Heart right ventricle (tissue), 16 donors: ENCODE measurements around the gene MYLK4. TPM values are rescaled to one million over a fixed set of nuclear protein-coding genes. Genes with fewer than 3 reads are reported as not detected.

Experiments
- ATAC-seq, 8 donors: fragments of 200-7000 bp; cut with Tn5 transposase; one replicate each; pipeline ENCODE4 v1.9.1; 2020; ENCODE audit warnings: mild to moderate bottlenecking in 8 of 8, moderate library complexity in 8 of 8, moderate number of reproducible peaks in 1 of 8
- DNase-seq, 2 donors: peaks; one replicate each; pipeline ENCODE4 v3.0.0-alpha.2; 2020
- H3K27ac ChIP-seq, 10 donors: fragments of 200-600 bp; sonication (generic) in 2 of 10; one replicate each; pipeline versions ENCODE4 v1.5.0 to v1.8.0; 2020 to 2022; ENCODE audit warnings: mild to moderate bottlenecking in 3 of 10
- H3K27me3 ChIP-seq, 7 donors: fragments of 200-600 bp; one replicate each; pipeline ENCODE4 v1.8.0; 2021 to 2022; ENCODE audit warnings: mild to moderate bottlenecking in 2 of 7
- H3K36me3 ChIP-seq, 9 donors: fragments of 200-600 bp; sonication (generic) in 1 of 9; one replicate each; pipeline versions ENCODE4 v1.5.0 to v1.8.0; 2020 to 2022; ENCODE audit warnings: mild to moderate bottlenecking in 2 of 9
- H3K4me1 ChIP-seq, 9 donors: fragments of 200-600 bp; sonication (generic) in 1 of 9; one replicate each; pipeline versions ENCODE4 v1.5.0 to v1.8.0; 2020 to 2022; ENCODE audit warnings: mild to moderate bottlenecking in 4 of 9
- H3K4me3 ChIP-seq, 10 donors: fragments of 200-600 bp; sonication (generic) in 2 of 10; one replicate each; pipeline versions ENCODE4 v1.5.0 to v1.8.0; 2020 to 2022; ENCODE audit warnings: mild to moderate bottlenecking in 7 of 10, moderate library complexity in 2 of 10
- H3K9me3 ChIP-seq, 11 donors: fragments of 200-600 bp in 10 of 11; sonication (generic) in 2 of 11; one replicate each; pipeline versions ENCODE4 v1.5.0 to v1.8.0; 2013 to 2022; ENCODE audit warnings: mild to moderate bottlenecking in 2 of 11, control low read depth in 1 of 11, moderate library complexity in 1 of 11
- CTCF ChIP-seq, 9 donors: fragments of 200-600 bp; sonication (generic) in 2 of 9; IDR thresholded peaks; one replicate each; pipeline versions ENCODE4 v1.5.0 to v1.8.0; 2021 to 2022; ENCODE audit warnings: antibody characterized with exemption in 9 of 9, mild to moderate bottlenecking in 5 of 9, moderate library complexity in 1 of 9
- WGBS, 2 donors: extraction: QIAGEN DNeasy Blood & Tissue Kit; methylation state at CpG; one replicate each; pipeline ENCODE4 v1.1.7; 2013; ENCODE audit warnings: inconsistent platforms in 1 of 2; 5-methylcytosine and 5-hydroxymethylcytosine counted together
- intact Hi-C, 10 donors: fragments of 100-400 bp; cut with DNase I; formaldehyde crosslinking; loops; one replicate each; pipeline versions ENCODE4 v1.11.1 to v1.14.2; 2022
- polyA plus RNA-seq, 2 donors: library from polyadenylated mRNA; stranded (reverse); fragments of 200-250 nt; gene quantifications; one replicate each; pipeline ENCODE4 v1.2.3, GENCODE V29; 2013
- total RNA-seq, 10 donors: library from RNA; stranded (reverse); fragmentation: NEBNext Ultra II Directional in 3 of 10; extraction: Animal tissue kit (Norgen Biotek cat#: 25700) in 3 of 10; gene quantifications; one replicate each; pipeline versions ENCODE4 v1.2.1 to v1.2.4, GENCODE V29; 2021 to 2023
- donor health status: Arrhythmogenic right ventricular cardiomyopathy.
- donor health status: ischemic (EF 13 %, LVEDD 7.1; RV severe dilation, severe dysfunction).
- donor health status: healthy with polysubstance abuse.
- donor health status: DM: no; HTN: yes; CAD: no.
- donor health status: DM: no; HTN: no; CAD: no.
- donor health status: ischemic (EF 25% LVEDD 6.9; RV normal size, moderate dysfunction).
- donor health status: ischemic (EF 25% LVEDD 5.7; RV mildly dilated, moderate dysfunction).
- donor health status: healthy.
- donor health status: DM: yes; HTN: yes; CAD: no.
- donor health status: Ischemic cardiomyopathy.
- donor health status: ischemic (EF 35%, LVEDD 5.7; RV mildly dilated, moderate dysfunction).
- donor health status: nonischemic (EF 11% LVEDD 7.7; RV severe dilation, severe dysfunction).
- donor health status: DM: yes; HTN: yes; CAD: no.
- donor health status: PGD.
- donor health status: ischemic (EF 29% LVEDD 5.4; RV normal size, mild dysfunction).
- donor health status: nonischemic (EF 23%, LVEDD 6.1; RV moderate dilation, normal function).

MYLK4 gene
- total and polyA plus RNA-seq, 12 donors: 0.13 to 2.5 (median 0.92) TPM

- H3K27ac ChIP-seq: no peak overlapping the region
Measured at GRCh38 chr6:2783188-2783963, 32.7 kb upstream of the MYLK4 start.

GRCh38 chr6:2782825-2783187 lies 32.1 kb upstream of the MYLK4 start:
- ATAC-seq (no peak), DNase-seq (no peak)
- Histone ChIP-seq H3K27me3 (no peaks in the 10 kb centered on the region), H3K27ac (no peak overlapping the region), H3K4me3 (no peak overlapping the region), H3K4me1 (peaks cover 0 to 37% (median 18%) of the 10 kb centered on the region in 9 donors), H3K36me3 (peaks cover 0 to 95% (median 35%) of the 10 kb centered on the region in 9 donors), H3K9me3 (no peaks in the 10 kb centered on the region)
- WGBS, 2 donors: 78 to 85% methylated on average over 10 of the region's 10 CpGs
- intact Hi-C loops: loop anchor here in 3 of 10 donors (10.0 kb wide), 2 partner anchors 132 to 152 kb away; no protein-coding TSS in a partner anchor
- TF ChIP-seq CTCF (IDR thresholded peaks at IDR 0.05): no peak

More at GRCh38 chr6:2783188-2783963, 32.7 kb upstream of the MYLK4 start:
- ATAC-seq (peak in 1 of 8 donors; percentile 27), DNase-seq (no peak)
- Histone ChIP-seq H3K4me3 (no peak overlapping the region), H3K27me3 (no peaks in the 10 kb centered on the region), H3K9me3 (no peaks in the 10 kb centered on the region), H3K4me1 (peaks cover 0 to 34% (median 18%) of the 10 kb centered on the region in 9 donors), H3K36me3 (peaks cover 0 to 99% (median 37%) of the 10 kb centered on the region in 9 donors)
- no peak for TF ChIP-seq CTCF (IDR thresholded peaks at IDR 0.05)
- WGBS, 2 donors: 66 to 69% methylated on average over 18 to 19 of the region's 19 CpGs
- intact Hi-C loops: loop anchor here in 3 of 10 donors (10.0 kb wide), 2 partner anchors 131 to 151 kb away; no protein-coding TSS in a partner anchor

- 91 to 93% methylated on average over 9 of the region's 9 CpGs for WGBS, 2 donors
- ATAC-seq (no peak), DNase-seq (no peak)
- Histone ChIP-seq H3K36me3 (peaks cover 0 to 90% (median 33%) of the 10 kb centered on the region in 9 donors), H3K27me3 (no peaks in the 10 kb centered on the region), H3K9me3 (no peaks in the 10 kb centered on the region), H3K27ac (no peak overlapping the region), H3K4me1 (peaks cover 0 to 41% (median 18%) of the 10 kb centered on the region in 9 donors), H3K4me3 (no peak overlapping the region)
- intact Hi-C loops: loop anchor here in 3 of 10 donors (10.0 kb wide), 2 partner anchors 132 to 152 kb away; no protein-coding TSS in a partner anchor
- no peak for TF ChIP-seq CTCF (IDR thresholded peaks at IDR 0.05)
Measured at GRCh38 chr6:2782356-2782708, 31.6 kb upstream of the MYLK4 start.

DNA sequence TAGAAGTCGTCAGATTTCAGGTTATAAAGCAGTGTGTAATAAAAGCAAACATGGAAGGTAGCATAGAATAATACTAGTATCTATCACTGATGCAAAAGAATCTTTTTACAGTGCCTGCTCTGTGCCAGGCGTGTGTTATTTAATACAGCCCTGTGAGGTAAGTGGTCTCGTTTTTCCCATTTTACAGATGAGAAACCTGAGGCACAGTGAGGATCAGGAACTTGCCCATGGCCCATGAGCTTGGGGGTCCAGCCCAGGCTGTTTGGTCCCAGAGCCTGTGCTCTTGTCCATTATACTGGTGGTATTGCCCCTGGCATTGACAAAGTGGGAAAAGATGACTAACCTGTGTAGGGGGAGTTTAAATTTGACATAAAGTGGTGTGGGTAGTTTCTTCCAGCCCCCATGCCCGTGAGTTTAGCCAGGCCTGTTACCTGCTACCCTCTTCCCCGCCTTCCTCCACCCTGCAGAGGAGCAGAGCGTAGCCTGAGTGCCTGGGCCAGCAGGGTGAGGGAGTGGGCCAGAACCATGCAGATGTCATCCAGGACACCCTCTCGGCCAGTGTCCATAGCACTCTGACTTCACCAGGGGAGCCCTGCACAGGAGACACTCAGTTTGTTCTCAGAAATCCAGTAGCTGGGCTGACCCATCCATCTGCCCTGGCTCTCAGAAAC lies 31.1 kb upstream of the MYLK4 start:
- Histone ChIP-seq H3K27me3 (no peaks in the 10 kb centered on the region), H3K36me3 (peaks cover 0 to 86% (median 33%) of the 10 kb centered on the region in 9 donors), H3K4me3 (no peak overlapping the region), H3K9me3 (no peaks in the 10 kb centered on the region), H3K4me1 (peaks cover 0 to 45% (median 18%) of the 10 kb centered on the region in 9 donors), H3K27ac (no peak overlapping the region)
- 93 to 94% methylated on average over 7 of the region's 7 CpGs for WGBS, 2 donors
- intact Hi-C loops: loop anchor here in 3 of 10 donors (10.0 kb wide), 2 partner anchors 133 to 153 kb away; no protein-coding TSS in a partner anchor
- DNase-seq (no peak), ATAC-seq (no peak)
- no peak for TF ChIP-seq CTCF (IDR thresholded peaks at IDR 0.05)
